Heart right ventricle (tissue), 16 donors: ENCODE measurements around the gene MEGF9. TPM values are rescaled to one million over a fixed set of nuclear protein-coding genes. Genes with fewer than 3 reads are reported as not detected.
A peak's percentile ranks its signal among the peaks of the same experiment; 100 is the strongest.

Source experiments
- ATAC-seq, 8 donors: fragments of 200-7000 bp; cut with Tn5 transposase; one replicate each; pipeline ENCODE4 v1.9.1; 2020; ENCODE audit warnings: mild to moderate bottlenecking in 8 of 8, moderate library complexity in 8 of 8, moderate number of reproducible peaks in 1 of 8
- DNase-seq, 2 donors: peaks; one replicate each; pipeline ENCODE4 v3.0.0-alpha.2; 2020
- H3K27ac ChIP-seq, 10 donors: fragments of 200-600 bp; sonication (generic) in 2 of 10; one replicate each; pipeline versions ENCODE4 v1.5.0 to v1.8.0; 2020 to 2022; ENCODE audit warnings: mild to moderate bottlenecking in 3 of 10
- H3K27me3 ChIP-seq, 7 donors: fragments of 200-600 bp; one replicate each; pipeline ENCODE4 v1.8.0; 2021 to 2022; ENCODE audit warnings: mild to moderate bottlenecking in 2 of 7
- H3K36me3 ChIP-seq, 9 donors: fragments of 200-600 bp; sonication (generic) in 1 of 9; one replicate each; pipeline versions ENCODE4 v1.5.0 to v1.8.0; 2020 to 2022; ENCODE audit warnings: mild to moderate bottlenecking in 2 of 9
- H3K4me1 ChIP-seq, 9 donors: fragments of 200-600 bp; sonication (generic) in 1 of 9; one replicate each; pipeline versions ENCODE4 v1.5.0 to v1.8.0; 2020 to 2022; ENCODE audit warnings: mild to moderate bottlenecking in 4 of 9
- H3K4me3 ChIP-seq, 10 donors: fragments of 200-600 bp; sonication (generic) in 2 of 10; one replicate each; pipeline versions ENCODE4 v1.5.0 to v1.8.0; 2020 to 2022; ENCODE audit warnings: mild to moderate bottlenecking in 7 of 10, moderate library complexity in 2 of 10
- H3K9me3 ChIP-seq, 11 donors: fragments of 200-600 bp in 10 of 11; sonication (generic) in 2 of 11; one replicate each; pipeline versions ENCODE4 v1.5.0 to v1.8.0; 2013 to 2022; ENCODE audit warnings: mild to moderate bottlenecking in 2 of 11, control low read depth in 1 of 11, moderate library complexity in 1 of 11
- CTCF ChIP-seq, 9 donors: fragments of 200-600 bp; sonication (generic) in 2 of 9; IDR thresholded peaks; one replicate each; pipeline versions ENCODE4 v1.5.0 to v1.8.0; 2021 to 2022; ENCODE audit warnings: antibody characterized with exemption in 9 of 9, mild to moderate bottlenecking in 5 of 9, moderate library complexity in 1 of 9
- WGBS, 2 donors: extraction: QIAGEN DNeasy Blood & Tissue Kit; methylation state at CpG; one replicate each; pipeline ENCODE4 v1.1.7; 2013; ENCODE audit warnings: inconsistent platforms in 1 of 2; 5-methylcytosine and 5-hydroxymethylcytosine counted together
- intact Hi-C, 10 donors: fragments of 100-400 bp; cut with DNase I; formaldehyde crosslinking; loops; one replicate each; pipeline versions ENCODE4 v1.11.1 to v1.14.2; 2022
- polyA plus RNA-seq, 2 donors: library from polyadenylated mRNA; stranded (reverse); fragments of 200-250 nt; gene quantifications; one replicate each; pipeline ENCODE4 v1.2.3, GENCODE V29; 2013
- total RNA-seq, 10 donors: library from RNA; stranded (reverse); fragmentation: NEBNext Ultra II Directional in 3 of 10; extraction: Animal tissue kit (Norgen Biotek cat#: 25700) in 3 of 10; gene quantifications; one replicate each; pipeline versions ENCODE4 v1.2.1 to v1.2.4, GENCODE V29; 2021 to 2023
- donor health status: Arrhythmogenic right ventricular cardiomyopathy.
- donor health status: ischemic (EF 13 %, LVEDD 7.1; RV severe dilation, severe dysfunction).
- donor health status: healthy with polysubstance abuse.
- donor health status: DM: no; HTN: yes; CAD: no.
- donor health status: DM: no; HTN: no; CAD: no.
- donor health status: ischemic (EF 25% LVEDD 6.9; RV normal size, moderate dysfunction).
- donor health status: ischemic (EF 25% LVEDD 5.7; RV mildly dilated, moderate dysfunction).
- donor health status: healthy.
- donor health status: DM: yes; HTN: yes; CAD: no.
- donor health status: Ischemic cardiomyopathy.
- donor health status: ischemic (EF 35%, LVEDD 5.7; RV mildly dilated, moderate dysfunction).
- donor health status: nonischemic (EF 11% LVEDD 7.7; RV severe dilation, severe dysfunction).
- donor health status: DM: yes; HTN: yes; CAD: no.
- donor health status: PGD.
- donor health status: ischemic (EF 29% LVEDD 5.4; RV normal size, mild dysfunction).
- donor health status: nonischemic (EF 23%, LVEDD 6.1; RV moderate dilation, normal function).

MEGF9 gene
- total and polyA plus RNA-seq, 12 donors, result 3.0 to 39.1 (median 8.5) TPM

- no peaks in the 10 kb centered on the region for H3K4me1 ChIP-seq
- H3K9me3 ChIP-seq, result peaks cover 0 to 10% (median 0%) of the 10 kb centered on the region in 11 donors
- H3K4me3 ChIP-seq, result no peak overlapping the region
- no peak for TF ChIP-seq CTCF (IDR thresholded peaks at IDR 0.05)
- no peak overlapping the region for H3K27ac ChIP-seq
- intact Hi-C loops, result no loop called here
- 84 to 86% methylated on average over 5 of the region's 5 CpGs for WGBS, 2 donors
- peaks cover 0 to 5% (median 0%) of the 10 kb centered on the region in 7 donors for H3K27me3 ChIP-seq
- ATAC-seq (no peak), DNase-seq (no peak)
- H3K36me3 ChIP-seq, result no peaks in the 10 kb centered on the region
Measured at GRCh38 chr9:120593250-120593954, 120.9 kb downstream of the MEGF9 start.

GRCh38 chr9:120592210-120592609 lies 122.1 kb downstream of the MEGF9 start:
- ATAC-seq, result no peak
- Histone ChIP-seq H3K9me3 (peaks cover 0 to 10% (median 0%) of the 10 kb centered on the region in 11 donors), H3K27ac (no peak overlapping the region), H3K4me3 (no peak overlapping the region), H3K36me3 (no peaks in the 10 kb centered on the region), H3K4me1 (no peaks in the 10 kb centered on the region), H3K27me3 (peaks cover 0 to 5% (median 0%) of the 10 kb centered on the region in 7 donors)
- no peak for TF ChIP-seq CTCF (IDR thresholded peaks at IDR 0.05)
- no peak for DNase-seq
- intact Hi-C loops, result no loop called here
- 90 to 91% methylated on average over 8 of the region's 8 CpGs for WGBS, 2 donors

- Histone ChIP-seq H3K4me1 (peaks cover 0 to 15% (median 0%) of the 10 kb centered on the region in 9 donors), H3K36me3 (no peaks in the 10 kb centered on the region), H3K27ac (no peak overlapping the region), H3K9me3 (peaks cover 0 to 7% (median 0%) of the 10 kb centered on the region in 11 donors), H3K27me3 (peaks cover 0 to 5% (median 0%) of the 10 kb centered on the region in 7 donors), H3K4me3 (no peak overlapping the region)
- ATAC-seq (no peak), DNase-seq (no peak)
- intact Hi-C loops, result no loop called here
- 20 to 21% methylated on average over 1 of the region's 1 CpG for WGBS, 2 donors
- TF ChIP-seq CTCF (IDR thresholded peaks at IDR 0.05), result no peak
Measured at GRCh38 chr9:120587328-120587727, 126.9 kb downstream of the MEGF9 start.

GRCh38 chr9:120583958-120584369 lies 130.3 kb downstream of the MEGF9 start:
- Histone ChIP-seq H3K27me3 (no peaks in the 10 kb centered on the region), H3K36me3 (no peaks in the 10 kb centered on the region), H3K9me3 (no peaks in the 10 kb centered on the region), H3K27ac (peak overlapping the region in 4 of 10 donors; percentile 23 to 54 (median 28)), H3K4me1 (peaks cover 0 to 28% (median 10%) of the 10 kb centered on the region in 9 donors), H3K4me3 (no peak overlapping the region)
- 53 to 59% methylated on average over 3 of the region's 3 CpGs for WGBS, 2 donors
- no peak for TF ChIP-seq CTCF (IDR thresholded peaks at IDR 0.05)
- intact Hi-C loops, result no loop called here
- peak in 1 of 2 donors; percentile 62 for DNase-seq
- ATAC-seq, result peak in 5 of 8 donors; percentile 12 to 55 (median 28)
